ACC112 (cell line): Measurements from ENCODE around the gene SGCD.
"Not testable (repeated sequence)": the region's sequence is repeated elsewhere in the genome, so short reads cannot be mapped to it uniquely, and the experiment has no call there.

Experiments used
- H2AFZ ChIP-seq: fragments of 200-600 bp; sonication (generic); one replicate; pipeline ENCODE4 v1.6.0; 2017; ENCODE audit warnings: antibody characterized with exemption, low read length; ENCODE audit not compliant: unreplicated experiment
- H3K27ac ChIP-seq: fragments of 200-600 bp; sonication (generic); 2 replicates; pipeline ENCODE4 v1.5.1; 2014; ENCODE audit warnings: low read depth, mild to moderate bottlenecking, antibody characterized with exemption, low read length, moderate library complexity
- H3K27me3 ChIP-seq: fragments of 200-600 bp; sonication (generic); 2 replicates; pipeline ENCODE4 v1.6.1; 2014; ENCODE audit warnings: mild to moderate bottlenecking, antibody characterized with exemption, low read length, moderate library complexity, mixed read lengths; ENCODE audit not compliant: insufficient read depth
- H3K36me3 ChIP-seq: fragments of 200-600 bp; sonication (generic); 2 replicates; pipeline ENCODE4 v1.6.1; 2016; ENCODE audit warnings: mild to moderate bottlenecking, antibody characterized with exemption, low read length, moderate library complexity, mixed read lengths; ENCODE audit not compliant: insufficient read depth
- H3K4me1 ChIP-seq: fragments of 200-600 bp; sonication (generic); one replicate; pipeline ENCODE4 v1.6.1; 2016; ENCODE audit warnings: low read length, mixed read lengths; ENCODE audit not compliant: insufficient read depth, unreplicated experiment, control insufficient read depth
- H3K4me3 ChIP-seq: fragments of 200-600 bp; sonication (generic); 2 replicates; pipeline ENCODE4 v1.5.1; 2014; ENCODE audit warnings: mild to moderate bottlenecking, low read depth, low read length
- H3K79me2 ChIP-seq: fragments of 200-600 bp; sonication (generic); one replicate; pipeline ENCODE4 v1.6.0; 2016; ENCODE audit warnings: low read length; ENCODE audit not compliant: control insufficient read depth, unreplicated experiment, insufficient read depth

SGCD gene

GRCh38 chr5:156590978-156591377 is 264.0 kb downstream of the SGCD start:
- Histone ChIP-seq H3K79me2 (no peaks in the 10 kb centered on the region), H3K36me3 (no peaks in the 10 kb centered on the region), H3K4me3 (no peak overlapping the region), H3K27ac (no peak overlapping the region), H2AFZ (no peak overlapping the region), H3K4me1 (no peaks in the 10 kb centered on the region), H3K27me3 (no peaks in the 10 kb centered on the region)

GRCh38 chr5:156591631-156592030 is 264.7 kb downstream of the SGCD start:
- Histone ChIP-seq H3K4me3 (no peak overlapping the region), H3K79me2 (no peaks in the 10 kb centered on the region), H2AFZ (no peak overlapping the region), H3K27me3 (no peaks in the 10 kb centered on the region), H3K27ac (no peak overlapping the region), H3K36me3 (no peaks in the 10 kb centered on the region), H3K4me1 (no peaks in the 10 kb centered on the region)

- Histone ChIP-seq H3K27ac (no peak overlapping the region), H3K4me3 (no peak overlapping the region), H3K36me3 (no peaks in the 10 kb centered on the region), H3K27me3 (no peaks in the 10 kb centered on the region), H3K4me1 (no peaks in the 10 kb centered on the region), H2AFZ (no peak overlapping the region), H3K79me2 (no peaks in the 10 kb centered on the region)
These were observed 266.6 kb downstream of the SGCD start for GRCh38 chr5:156593546-156593945.

GRCh38 chr5:156594406-156594805 is 267.4 kb downstream of the SGCD start:
- Histone ChIP-seq H2AFZ (no peak overlapping the region), H3K36me3 (no peaks in the 10 kb centered on the region), H3K4me3 (no peak overlapping the region), H3K27ac (no peak overlapping the region), H3K27me3 (no peaks in the 10 kb centered on the region), H3K4me1 (no peaks in the 10 kb centered on the region), H3K79me2 (no peaks in the 10 kb centered on the region)

- no peak overlapping the region for H3K4me3 ChIP-seq
- no peak overlapping the region for H3K27ac ChIP-seq
- no peaks in the 10 kb centered on the region for H3K4me1 ChIP-seq
- no peaks in the 10 kb centered on the region for H3K36me3 ChIP-seq
- H3K27me3 ChIP-seq: no peaks in the 10 kb centered on the region
- H3K79me2 ChIP-seq: no peaks in the 10 kb centered on the region
- no peak overlapping the region for H2AFZ ChIP-seq
These were observed 268.3 kb downstream of the SGCD start for GRCh38 chr5:156595132-156595787.

- Histone ChIP-seq H2AFZ (no peak overlapping the region), H3K36me3 (no peaks in the 10 kb centered on the region), H3K27me3 (no peaks in the 10 kb centered on the region), H3K79me2 (no peaks in the 10 kb centered on the region), H3K4me1 (no peaks in the 10 kb centered on the region), H3K4me3 (no peak overlapping the region), H3K27ac (no peak overlapping the region)
These were observed 270.3 kb downstream of the SGCD start for GRCh38 chr5:156597276-156597675.

- H3K4me1 ChIP-seq: no peaks in the 10 kb centered on the region
- no peaks in the 10 kb centered on the region for H3K27me3 ChIP-seq
- no peaks in the 10 kb centered on the region for H3K79me2 ChIP-seq
- no peak overlapping the region for H2AFZ ChIP-seq
- no peak overlapping the region for H3K27ac ChIP-seq
- no peaks in the 10 kb centered on the region for H3K36me3 ChIP-seq
- no peak overlapping the region for H3K4me3 ChIP-seq
These were observed 272.0 kb downstream of the SGCD start for GRCh38 chr5:156598964-156599363.

- H3K27ac ChIP-seq, H3K4me1 ChIP-seq, H2AFZ ChIP-seq, H3K4me3 ChIP-seq, H3K27me3 ChIP-seq, H3K79me2 ChIP-seq, H3K36me3 ChIP-seq: not testable (repeated sequence)
These were observed 283.6 kb downstream of the SGCD start for GRCh38 chr5:156610582-156610981.

- H2AFZ ChIP-seq: no peak overlapping the region
- no peaks in the 10 kb centered on the region for H3K36me3 ChIP-seq
- no peak overlapping the region for H3K4me3 ChIP-seq
- no peaks in the 10 kb centered on the region for H3K79me2 ChIP-seq
- no peak overlapping the region for H3K27ac ChIP-seq
- H3K4me1 ChIP-seq: no peaks in the 10 kb centered on the region
- H3K27me3 ChIP-seq: no peaks in the 10 kb centered on the region
These were observed 288.9 kb downstream of the SGCD start for GRCh38 chr5:156615901-156616300.

GRCh38 chr5:156617426-156617825 is 290.5 kb downstream of the SGCD start:
- H2AFZ ChIP-seq: no peak overlapping the region
- H3K27ac ChIP-seq: no peak overlapping the region
- H3K36me3 ChIP-seq: no peaks in the 10 kb centered on the region
- no peaks in the 10 kb centered on the region for H3K4me1 ChIP-seq
- no peaks in the 10 kb centered on the region for H3K79me2 ChIP-seq
- H3K27me3 ChIP-seq: no peaks in the 10 kb centered on the region
- H3K4me3 ChIP-seq: no peak overlapping the region

- H3K27ac ChIP-seq: no peak overlapping the region
- no peak overlapping the region for H2AFZ ChIP-seq
- no peaks in the 10 kb centered on the region for H3K4me1 ChIP-seq
- no peaks in the 10 kb centered on the region for H3K36me3 ChIP-seq
- no peaks in the 10 kb centered on the region for H3K27me3 ChIP-seq
- H3K79me2 ChIP-seq: no peaks in the 10 kb centered on the region
- no peak overlapping the region for H3K4me3 ChIP-seq
These were observed 291.6 kb downstream of the SGCD start for GRCh38 chr5:156618601-156619000.
